Measurements from ENCODE around the gene AFG3L2. TPM values are rescaled to one million over a fixed set of nuclear protein-coding genes. Genes with fewer than 3 reads are reported as not detected.

The AFG3L2 gene
- total RNA-seq, 1 donor from 2014 or later: 46.7 TPM

GRCh38 chr18:12352188-12352587 lies 24.8 kb downstream of the AFG3L2 start:
- H3K27ac ChIP-seq (ENCODE audit: low read depth, low read length): no peak overlapping the region
- H3K27me3 Mint-ChIP-seq (ENCODE audit: low read depth, unreplicated experiment): no peaks in the 10 kb centered on the region
- no peaks in the 10 kb centered on the region for H3K79me2 ChIP-seq (ENCODE audit: insufficient read depth, low read length)
- H4K20me1 ChIP-seq (ENCODE audit: insufficient read depth, low read length): peaks cover 9% of the 10 kb centered on the region
- H3K36me3 Mint-ChIP-seq (ENCODE audit: low read depth, unreplicated experiment): peaks cover 9% of the 10 kb centered on the region
- no peak for FAIRE-seq
- no peak overlapping the region for H3K4me2 ChIP-seq (ENCODE audit: low read length)
- no peak overlapping the region for H3K9ac ChIP-seq (ENCODE audit: low read length)
- DNase-seq (ENCODE audit: low read depth): no peak
- no peaks in the 10 kb centered on the region for H3K9me3 ChIP-seq (ENCODE audit: insufficient read depth, low read depth, low read length)
- no peak overlapping the region for H3K4me3 Mint-ChIP-seq (ENCODE audit: unreplicated experiment)
- H3K9me3 Mint-ChIP-seq (ENCODE audit: unreplicated experiment): no peaks in the 10 kb centered on the region
- H3K27me3 ChIP-seq (ENCODE audit: insufficient read depth, low read length): no peaks in the 10 kb centered on the region
- no peak overlapping the region for H2AFZ ChIP-seq (ENCODE audit: low read depth, low read length)
- H3K27ac Mint-ChIP-seq (ENCODE audit: unreplicated experiment): no peak overlapping the region
- no peak overlapping the region for H3K4me3 ChIP-seq (ENCODE audit: insufficient read depth, low read depth, low read length)
- H3K4me1 ChIP-seq (ENCODE audit: insufficient read depth, low read length): no peaks in the 10 kb centered on the region
- H3K4me1 Mint-ChIP-seq (ENCODE audit: low read depth, unreplicated experiment): no peaks in the 10 kb centered on the region
- TF ChIP-seq CTCF (IDR thresholded peaks at IDR 0.05; ENCODE audit: insufficient read depth, low read depth, low read length): no peak
- TF ChIP-seq EZH2 (IDR thresholded peaks at IDR 0.05; ENCODE audit: insufficient read depth, low read length): no peak
- H3K36me3 ChIP-seq (ENCODE audit: insufficient read depth, low read length): peaks cover 25% of the 10 kb centered on the region

GRCh38 chr18:12347895-12348294 lies 29.1 kb downstream of the AFG3L2 start:
- Histone ChIP-seq H3K27me3 (ENCODE audit: insufficient read depth, low read length) (no peaks in the 10 kb centered on the region), H3K4me2 (ENCODE audit: low read length) (no peak overlapping the region), H3K9ac (ENCODE audit: low read length) (no peak overlapping the region), H2AFZ (ENCODE audit: low read depth, low read length) (no peak overlapping the region), H3K4me1 (ENCODE audit: insufficient read depth, low read length) (no peaks in the 10 kb centered on the region), H3K79me2 (ENCODE audit: insufficient read depth, low read length) (no peaks in the 10 kb centered on the region), H3K36me3 (ENCODE audit: insufficient read depth, low read length) (peaks cover 31% of the 10 kb centered on the region), H4K20me1 (ENCODE audit: insufficient read depth, low read length) (peaks cover 18% of the 10 kb centered on the region), H3K9me3 (ENCODE audit: insufficient read depth, low read depth, low read length) (no peaks in the 10 kb centered on the region), H3K4me3 (ENCODE audit: insufficient read depth, low read depth, low read length) (no peak overlapping the region), H3K27ac (ENCODE audit: low read depth, low read length) (no peak overlapping the region)
- no peak for DNase-seq (ENCODE audit: low read depth)
- TF ChIP-seq EZH2 (IDR thresholded peaks at IDR 0.05; ENCODE audit: insufficient read depth, low read length) (no peak), CTCF (IDR thresholded peaks at IDR 0.05; ENCODE audit: insufficient read depth, low read depth, low read length) (no peak)
- Mint-ChIP-seq H3K36me3 (ENCODE audit: low read depth, unreplicated experiment) (peaks cover 22% of the 10 kb centered on the region), H3K4me1 (ENCODE audit: low read depth, unreplicated experiment) (peaks cover 2% of the 10 kb centered on the region), H3K27me3 (ENCODE audit: low read depth, unreplicated experiment) (no peaks in the 10 kb centered on the region), H3K27ac (ENCODE audit: unreplicated experiment) (no peak overlapping the region), H3K4me3 (ENCODE audit: unreplicated experiment) (no peak overlapping the region), H3K9me3 (ENCODE audit: unreplicated experiment) (no peaks in the 10 kb centered on the region)
- FAIRE-seq: no peak

GRCh38 chr18:12346240-12346565 lies 30.8 kb downstream of the AFG3L2 start:
- H3K9me3 ChIP-seq (ENCODE audit: insufficient read depth, low read depth, low read length): no peaks in the 10 kb centered on the region
- H3K4me2 ChIP-seq (ENCODE audit: low read length): no peak overlapping the region
- DNase-seq (ENCODE audit: low read depth): no peak
- no peak for FAIRE-seq
- no peak overlapping the region for H2AFZ ChIP-seq (ENCODE audit: low read depth, low read length)
- no peak overlapping the region for H3K27ac ChIP-seq (ENCODE audit: low read depth, low read length)
- Mint-ChIP-seq H3K27ac (ENCODE audit: unreplicated experiment) (no peak overlapping the region), H3K9me3 (ENCODE audit: unreplicated experiment) (no peaks in the 10 kb centered on the region), H3K27me3 (ENCODE audit: low read depth, unreplicated experiment) (no peaks in the 10 kb centered on the region), H3K4me1 (ENCODE audit: low read depth, unreplicated experiment) (peaks cover 2% of the 10 kb centered on the region), H3K36me3 (ENCODE audit: low read depth, unreplicated experiment) (peaks cover 22% of the 10 kb centered on the region), H3K4me3 (ENCODE audit: unreplicated experiment) (peak overlapping the region; percentile 14)
- H3K4me3 ChIP-seq (ENCODE audit: insufficient read depth, low read depth, low read length): no peak overlapping the region
- H3K9ac ChIP-seq (ENCODE audit: low read length): no peak overlapping the region
- peaks cover 39% of the 10 kb centered on the region for H3K36me3 ChIP-seq (ENCODE audit: insufficient read depth, low read length)
- H3K79me2 ChIP-seq (ENCODE audit: insufficient read depth, low read length): no peaks in the 10 kb centered on the region
- no peaks in the 10 kb centered on the region for H3K4me1 ChIP-seq (ENCODE audit: insufficient read depth, low read length)
- no peaks in the 10 kb centered on the region for H3K27me3 ChIP-seq (ENCODE audit: insufficient read depth, low read length)
- H4K20me1 ChIP-seq (ENCODE audit: insufficient read depth, low read length): peaks cover 18% of the 10 kb centered on the region
- TF ChIP-seq EZH2 (IDR thresholded peaks at IDR 0.05; ENCODE audit: insufficient read depth, low read length): no peak
- no peak for TF ChIP-seq CTCF (IDR thresholded peaks at IDR 0.05; ENCODE audit: insufficient read depth, low read depth, low read length)

Data from astrocyte (in vitro differentiated cells and primary cell).